GM12878 (cell line): ENCODE results near the gene NEK10. TPM values are rescaled to one million over a fixed set of nuclear protein-coding genes. Genes with fewer than 3 reads are reported as not detected.

ENCODE experiments used
- ATAC-seq: fragments of 200-7000 bp; cut with Tn5 transposase; 3 replicates; pipeline ENCODE4 v1.9.1; 2020; ENCODE audit warnings: mild to moderate bottlenecking, moderate library complexity
- BruUV-seq: library from RNA; stranded (reverse); fragments of 400-500 nt; replicated peaks from 2 replicates; lab custom pipeline; 2021; lab: Mats Ljungman, UMichigan
- CTCF ChIA-PET: fragments of 300-600 bp; sonication (Branson Sonifier 250); formaldehyde crosslinking; extraction: SDS; loops from one replicate; lab custom pipeline; 2021; ENCODE audit warnings: inconsistent platforms; lab: Yijun Ruan, JAX
- POLR2A ChIA-PET: fragments of 350-600 bp; formaldehyde crosslinking; extraction: SDS; loops from one replicate; lab custom pipeline; 2021; ENCODE audit warnings: inconsistent platforms; lab: Charles Lee
- RAD21 ChIA-PET: fragments of 300-600 bp; sonication (Branson Sonifier 250); formaldehyde crosslinking; loops from one replicate; lab custom pipeline; 2023; ENCODE audit warnings: antibody characterized with exemption; ENCODE audit not compliant: unreplicated experiment; lab: Charles Lee
- SMC1A ChIA-PET: fragments of 300-600 bp; sonication (Branson Sonifier 250); formaldehyde crosslinking; loops from one replicate; lab custom pipeline; 2023; ENCODE audit not compliant: unreplicated experiment, uncharacterized antibody; lab: Charles Lee
- DNase-seq: peaks from one replicate; pipeline ENCODE4 v3.0.0-alpha.2; 2011; ENCODE audit warnings: low read depth, low spot score
- FAIRE-seq: peaks from 3 replicates; lab custom pipeline; 2011; peaks lifted over from hg19 to GRCh38; lab: Jason Lieb, UNC
- H2AFZ ChIP-seq: 2 replicates; pipeline ENCODE4 v1.6.0; 2011; ENCODE audit warnings: low read depth, low read length, control low read depth; ENCODE audit not compliant: control insufficient read depth
- H3K27ac ChIP-seq: 2 replicates; pipeline ENCODE4 v1.5.1; 2011; ENCODE audit warnings: control low read depth; ENCODE audit not compliant: control insufficient read depth, insufficient read depth
- H3K27me3 ChIP-seq, 2 experiments: replicated peaks in 1 of 2; 2 replicates each; pipeline versions ENCODE4 v1.6.0 to v1.6.1; 2011; ENCODE audit warnings: low read length in 1 of 2; ENCODE audit not compliant: control insufficient read depth in 2 of 2, insufficient read depth in 2 of 2
- H3K36me3 ChIP-seq, 2 experiments: 2 replicates each; pipeline ENCODE4 v1.5.1; 2011; ENCODE audit warnings: low read length in 1 of 2; ENCODE audit not compliant: control insufficient read depth in 2 of 2, insufficient read depth in 2 of 2
- H3K4me1 ChIP-seq: 2 replicates; pipeline ENCODE4 v1.6.1; 2011; ENCODE audit warnings: mild to moderate bottlenecking, low read length, moderate library complexity, mixed read lengths; ENCODE audit not compliant: control insufficient read depth, insufficient read depth
- H3K4me2 ChIP-seq: 2 replicates; pipeline ENCODE4 v1.6.0; 2011; ENCODE audit warnings: control low read depth; ENCODE audit not compliant: control insufficient read depth, insufficient read depth
- H3K4me3 ChIP-seq: fragments of 200-600 bp; sonication (generic); 2 replicates; pipeline ENCODE4 v1.5.1; 2016
- H3K79me2 ChIP-seq: 2 replicates; pipeline ENCODE4 v1.6.0; 2011; ENCODE audit warnings: low read length; ENCODE audit not compliant: control insufficient read depth, insufficient read depth
- H3K9ac ChIP-seq: 2 replicates; pipeline ENCODE4 v1.8.0; 2011; ENCODE audit warnings: low read length, control low read depth, mixed read lengths; ENCODE audit not compliant: control insufficient read depth, insufficient read depth
- H3K9me3 ChIP-seq: replicated peaks from 3 replicates; pipeline ENCODE4 v1.5.1; 2011; ENCODE audit warnings: mild to moderate bottlenecking, low read length; ENCODE audit not compliant: control insufficient read depth, insufficient read depth
- H4K20me1 ChIP-seq: 2 replicates; pipeline ENCODE4 v1.6.0; 2011; ENCODE audit not compliant: control insufficient read depth, insufficient read depth
- BCLAF1 ChIP-seq: fragments of 450-650 bp; IDR thresholded peaks from 2 replicates; pipeline ENCODE4 v1.6.1; 2017; ENCODE audit warnings: antibody characterized with exemption, mild to moderate bottlenecking, moderate library complexity
- BHLHE40 ChIP-seq, 2 experiments: fragments of 450-650 bp in 1 of 2; IDR thresholded peaks; 2 replicates each; pipeline ENCODE4 v1.6.1; 2011 to 2017; ENCODE audit warnings: low read depth in 2 of 2, borderline replicate concordance in 1 of 2, improper control_type of control experiment in 1 of 2, low read length in 1 of 2, mild to moderate bottlenecking in 1 of 2
- CBFB ChIP-seq: IDR thresholded peaks from 2 replicates; pipeline ENCODE4 v1.6.1; 2016; ENCODE audit warnings: antibody characterized with exemption, low read depth
- CREB1 ChIP-seq: IDR thresholded peaks from 2 replicates; pipeline ENCODE4 v1.6.1; 2012; ENCODE audit warnings: low read depth, mild to moderate bottlenecking, inconsistent platforms
- E2F4 ChIP-seq: IDR thresholded peaks from 2 replicates; pipeline ENCODE4 v1.6.1; 2012; ENCODE audit warnings: low read depth, low read length, improper control_type of control experiment
- GABPA ChIP-seq: IDR thresholded peaks from 2 replicates; pipeline ENCODE4 v1.6.1; 2014; ENCODE audit warnings: antibody characterized with exemption, low read depth, mild to moderate bottlenecking, inconsistent platforms
- GATAD2B ChIP-seq: fragments of 450-650 bp; conservative IDR thresholded peaks from 2 replicates; pipeline ENCODE4 v1.6.1; 2017; ENCODE audit warnings: low read depth, mild to moderate bottlenecking, moderate library complexity
- KLF5 ChIP-seq: fragments of 450-650 bp; IDR thresholded peaks from 2 replicates; pipeline ENCODE4 v1.6.1; 2014; ENCODE audit warnings: mild to moderate bottlenecking; ENCODE audit not compliant: partially characterized antibody
- NFXL1 ChIP-seq: fragments of 450-650 bp; IDR thresholded peaks from 2 replicates; pipeline ENCODE4 v1.6.1; 2017; ENCODE audit warnings: antibody characterized with exemption, mild to moderate bottlenecking, borderline replicate concordance
- STAT1 ChIP-seq: fragments of 450-650 bp; conservative IDR thresholded peaks from 2 replicates; pipeline ENCODE4 v1.6.1; 2014; ENCODE audit warnings: antibody characterized with exemption, mild to moderate bottlenecking
- TCF12 ChIP-seq: IDR thresholded peaks from 2 replicates; pipeline ENCODE4 v1.6.1; 2011; ENCODE audit warnings: low read depth, mild to moderate bottlenecking, low read length
- USF1 ChIP-seq: IDR thresholded peaks from 2 replicates; pipeline ENCODE4 v1.6.1; 2011; ENCODE audit warnings: borderline replicate concordance, low read depth, mild to moderate bottlenecking, moderate library complexity, mixed read lengths, low read length; ENCODE audit not compliant: insufficient read depth; ENCODE audit errors: extremely low read length
- ZNF622 ChIP-seq: fragments of 450-650 bp; IDR thresholded peaks from 2 replicates; pipeline ENCODE4 v1.6.1; 2017; ENCODE audit warnings: mild to moderate bottlenecking, inconsistent platforms
- WGBS: methylation state at CpG from one replicate; pipeline ENCODE4 v1.1.6; 2016; ENCODE audit warnings: low lambda C conversion rate; ENCODE audit not compliant: insufficient replicate concordance, insufficient coverage; ENCODE audit errors: missing lambda C conversion rate; 5-methylcytosine and 5-hydroxymethylcytosine counted together
- in situ Hi-C: fragments of 300-500 bp; cut with MboI; formaldehyde crosslinking; loops from 9 replicates; pipeline ENCODE4 v1.14.3; 2018; ENCODE audit warnings: mixed read lengths
- intact Hi-C: fragments of 100-400 bp; cut with micrococcal nuclease; formaldehyde crosslinking; loops from one replicate; pipeline ENCODE4 v1.14.2; 2022; ENCODE audit not compliant: unreplicated experiment
- polyA plus RNA-seq, 11 experiments: library from polyadenylated mRNA; depleted of rRNA in 4 of 11; unstranded in 6 of 11; stranded (reverse) in 5 of 11; fragments of >200 nt; fragmentation: Nextera tagmentation in 4 of 11; fragmentation: Illumina TruSeq in 1 of 11; extraction: Ambion mirVana in 4 of 11; extraction: Trizol in 1 of 11; gene quantifications; 1 replicate in 1 of 11; 2 replicates in 10 of 11; pipeline versions ENCODE4 v1.2.1 to v1.2.3, GENCODE V29; 2011 to 2016; ENCODE audit warnings: inconsistent platforms in 2 of 11, missing spikeins in 2 of 11, low read depth in 1 of 11
- total RNA-seq, 4 experiments: library from RNA; depleted of rRNA in 3 of 4; stranded (reverse); fragments of >200 nt in 3 of 4; fragmentation: Illumina TruSeq in 1 of 4; extraction: Trizol in 1 of 4; gene quantifications; 2 replicates each; pipeline versions ENCODE4 v1.2.1 to v1.2.3, GENCODE V29; 2013 to 2021

Gene NEK10
- total and polyA plus RNA-seq, 10 of the 15 experiments (the other 5 are each of a cell fraction or from before 2014, with no cell fraction given) = 0.06 to 0.40 (median 0.16) TPM; not detected in 2

GRCh38 chr3:27076815-27077630, 292.2 kb downstream of the NEK10 start:
- H3K4me1 ChIP-seq = no peaks in the 10 kb centered on the region
- H3K4me2 ChIP-seq = no peak overlapping the region
- intact Hi-C loops (no loop called here), in situ Hi-C loops (no loop called here)
- H3K4me3 ChIP-seq = no peak overlapping the region
- RAD21 ChIA-PET = no interaction called here
- SMC1A ChIA-PET = no interaction called here
- POLR2A ChIA-PET = no interaction called here
- no peaks in the 10 kb centered on the region for H4K20me1 ChIP-seq
- no peak overlapping the region for H2AFZ ChIP-seq
- BruUV-seq = no TSS peak
- no peaks in the 10 kb centered on the region for H3K9me3 ChIP-seq
- no peak overlapping the region for H3K27ac ChIP-seq
- no peak overlapping the region for H3K9ac ChIP-seq
- no peaks in the 10 kb centered on the region for H3K27me3 ChIP-seq
- ATAC-seq (no peak), DNase-seq (no peak), FAIRE-seq (no peak)
- WGBS = 31% methylated on average over 5 of the region's 6 CpGs
- CTCF ChIA-PET = no interaction called here
- no peaks in the 10 kb centered on the region for H3K79me2 ChIP-seq
- H3K36me3 ChIP-seq = no peaks in the 10 kb centered on the region
- no peak for TF ChIP-seq KLF5
- no peak for TF ChIP-seq CREB1
- TF ChIP-seq USF1 = no peak
- TF ChIP-seq GATAD2B = no peak
- TF ChIP-seq GABPA = no peak
- no peak for TF ChIP-seq E2F4
- no peak for TF ChIP-seq NFXL1
- TF ChIP-seq BHLHE40 (IDR thresholded peaks at IDR 0.05; ENCODE audit: borderline replicate concordance in 1 of 2, low read depth in 2 of 2, low read length in 1 of 2) = no peak
- no peak for TF ChIP-seq ZNF622
- TF ChIP-seq BCLAF1 = no peak
- no peak for TF ChIP-seq CBFB
- no peak for TF ChIP-seq TCF12
- TF ChIP-seq STAT1 = no peak
